ENCODE data around the gene OR51B2. TPM values are rescaled to one million over a fixed set of nuclear protein-coding genes. Genes with fewer than 3 reads are reported as not detected.

Gene OR51B2
- total RNA-seq, 1 donor from 2014 or later = not detected

DNA sequence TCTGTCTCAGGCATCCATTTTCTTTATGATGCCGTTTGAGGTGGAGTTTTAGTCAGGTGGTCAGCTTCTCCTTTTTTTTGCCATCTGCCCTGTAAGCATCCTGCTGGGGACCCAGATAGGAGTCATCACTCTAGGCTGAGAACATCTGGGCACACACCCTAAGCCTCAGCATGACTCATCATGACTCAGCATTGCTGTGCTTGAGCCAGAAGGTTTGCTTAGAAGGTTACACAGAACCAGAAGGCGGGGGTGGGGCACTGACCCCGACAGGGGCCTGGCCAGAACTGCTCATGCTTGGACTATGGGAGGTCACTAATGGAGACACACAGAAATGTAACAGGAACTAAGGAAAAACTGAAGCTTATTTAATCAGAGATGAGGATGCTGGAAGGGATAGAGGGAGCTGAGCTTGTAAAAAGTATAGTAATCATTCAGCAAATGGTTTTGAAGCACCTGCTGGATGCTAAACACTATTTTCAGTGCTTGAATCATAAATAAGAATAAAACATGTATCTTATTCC is 43.5 kb downstream of the OR51B2 start:
- H3K9me3 ChIP-seq (replicated peaks) = no peaks in the 10 kb centered on the region
- H3K4me1 ChIP-seq = no peaks in the 10 kb centered on the region
- intact Hi-C loops (cut with micrococcal nuclease) = no loop called here
- no peak overlapping the region for H3K4me3 ChIP-seq
- no peaks in the 10 kb centered on the region for H3K27me3 ChIP-seq (ENCODE audit: low read depth)
- TF ChIP-seq, protein P1, sequence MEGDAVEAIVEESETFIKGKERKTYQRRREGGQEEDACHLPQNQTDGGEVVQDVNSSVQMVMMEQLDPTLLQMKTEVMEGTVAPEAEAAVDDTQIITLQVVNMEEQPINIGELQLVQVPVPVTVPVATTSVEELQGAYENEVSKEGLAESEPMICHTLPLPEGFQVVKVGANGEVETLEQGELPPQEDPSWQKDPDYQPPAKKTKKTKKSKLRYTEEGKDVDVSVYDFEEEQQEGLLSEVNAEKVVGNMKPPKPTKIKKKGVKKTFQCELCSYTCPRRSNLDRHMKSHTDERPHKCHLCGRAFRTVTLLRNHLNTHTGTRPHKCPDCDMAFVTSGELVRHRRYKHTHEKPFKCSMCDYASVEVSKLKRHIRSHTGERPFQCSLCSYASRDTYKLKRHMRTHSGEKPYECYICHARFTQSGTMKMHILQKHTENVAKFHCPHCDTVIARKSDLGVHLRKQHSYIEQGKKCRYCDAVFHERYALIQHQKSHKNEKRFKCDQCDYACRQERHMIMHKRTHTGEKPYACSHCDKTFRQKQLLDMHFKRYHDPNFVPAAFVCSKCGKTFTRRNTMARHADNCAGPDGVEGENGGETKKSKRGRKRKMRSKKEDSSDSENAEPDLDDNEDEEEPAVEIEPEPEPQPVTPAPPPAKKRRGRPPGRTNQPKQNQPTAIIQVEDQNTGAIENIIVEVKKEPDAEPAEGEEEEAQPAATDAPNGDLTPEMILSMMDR (IDR thresholded peaks at IDR 0.05; ENCODE audit: borderline replicate concordance) = no peak
- H3K36me3 ChIP-seq = no peaks in the 10 kb centered on the region
- no peak overlapping the region for H3K27ac ChIP-seq (replicated peaks)
- DNase-seq = peak; percentile 17

DNA sequence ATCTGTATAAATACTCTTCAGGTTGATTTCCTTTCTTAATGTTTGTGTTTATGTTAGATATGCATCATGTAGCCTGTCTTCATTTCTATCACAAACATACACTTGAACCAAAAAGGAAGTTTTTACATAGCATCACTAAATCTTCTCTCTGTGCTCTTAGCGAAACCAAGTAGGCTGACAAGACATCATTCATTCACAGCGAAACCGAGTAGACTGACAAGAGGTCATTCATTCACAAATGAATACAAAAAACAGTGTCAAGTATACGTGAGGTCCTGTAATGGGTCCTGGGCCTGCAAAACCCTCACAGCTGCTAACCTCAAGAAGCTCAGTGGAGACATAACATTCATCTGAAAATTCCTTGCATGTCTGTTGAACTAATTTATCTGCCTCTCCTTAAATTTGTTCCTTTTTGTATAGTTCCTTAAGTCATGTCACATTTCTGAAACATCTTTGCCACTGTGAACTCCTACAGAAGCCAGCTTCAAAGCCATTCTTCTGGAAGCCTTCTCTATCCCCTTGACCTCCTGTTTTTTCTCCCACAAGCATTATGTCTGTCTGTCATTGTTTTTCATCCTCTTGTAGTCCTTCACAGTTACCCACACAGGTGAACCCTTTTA is 44.5 kb downstream of the OR51B2 start:
- intact Hi-C loops (cut with micrococcal nuclease) = no loop called here
- no peak for DNase-seq
- Histone ChIP-seq H3K4me3 (no peak overlapping the region), H3K9me3 (replicated peaks) (no peaks in the 10 kb centered on the region), H3K36me3 (no peaks in the 10 kb centered on the region), H3K27ac (replicated peaks) (no peak overlapping the region), H3K4me1 (no peaks in the 10 kb centered on the region), H3K27me3 (ENCODE audit: low read depth) (no peaks in the 10 kb centered on the region)
- TF ChIP-seq, protein P1 (IDR thresholded peaks at IDR 0.05; ENCODE audit: borderline replicate concordance) = no peak

DNA sequence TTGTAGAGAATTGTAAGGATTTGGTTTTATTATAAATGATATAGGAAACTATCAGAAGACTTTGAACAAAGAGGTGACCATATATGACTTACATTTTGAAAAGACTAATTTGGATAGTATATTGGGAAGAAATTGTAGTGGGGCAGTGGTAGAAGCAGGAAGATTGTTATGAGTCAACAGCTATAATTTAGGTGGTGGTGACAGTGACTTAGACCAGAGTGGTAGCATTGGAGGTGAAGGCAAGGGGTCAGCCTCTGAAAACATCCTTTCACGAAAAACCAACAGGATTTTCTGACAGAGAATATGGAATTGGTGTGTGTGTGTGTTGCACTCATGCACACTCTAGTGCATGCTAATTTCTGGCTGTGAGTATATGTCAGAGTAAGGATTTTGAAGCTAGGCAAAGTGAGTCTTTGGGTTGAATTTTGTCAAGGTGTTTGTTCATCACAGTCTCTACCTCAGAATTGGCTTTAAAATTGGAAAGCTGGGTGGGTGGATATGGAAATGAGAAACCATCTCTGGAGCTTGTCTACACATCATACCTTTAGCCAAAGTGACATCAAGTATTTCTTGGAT is 46.2 kb downstream of the OR51B2 start:
- intact Hi-C loops (cut with micrococcal nuclease) = no loop called here
- DNase-seq = no peak
- Histone ChIP-seq H3K36me3 (no peaks in the 10 kb centered on the region), H3K4me3 (no peak overlapping the region), H3K4me1 (no peaks in the 10 kb centered on the region), H3K27ac (replicated peaks) (no peak overlapping the region), H3K27me3 (ENCODE audit: low read depth) (no peaks in the 10 kb centered on the region), H3K9me3 (replicated peaks) (no peaks in the 10 kb centered on the region)
- TF ChIP-seq, protein P1 (IDR thresholded peaks at IDR 0.05; ENCODE audit: borderline replicate concordance) = no peak

DNA sequence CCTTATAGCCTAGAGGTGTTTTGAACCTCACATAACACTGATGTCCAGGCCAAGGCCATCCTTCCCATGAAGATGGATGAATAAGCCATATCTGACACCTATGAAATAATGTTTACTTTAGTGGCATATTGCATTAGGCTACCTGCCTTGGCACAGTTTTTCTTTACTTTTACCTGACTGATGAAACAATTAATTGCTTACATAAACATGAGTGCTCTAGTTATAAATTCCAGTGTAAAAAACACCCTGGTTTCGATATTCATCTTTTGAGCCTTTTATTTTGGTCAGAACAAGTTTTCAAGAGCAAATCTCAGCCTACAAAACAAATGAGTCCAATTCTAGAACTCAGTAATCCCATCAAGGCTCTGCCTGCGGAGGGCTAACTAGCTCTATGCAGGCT is 47.4 kb downstream of the OR51B2 start:
- Histone ChIP-seq H3K4me3 (no peak overlapping the region), H3K4me1 (no peaks in the 10 kb centered on the region), H3K27ac (replicated peaks) (no peak overlapping the region), H3K27me3 (ENCODE audit: low read depth) (no peaks in the 10 kb centered on the region), H3K36me3 (no peaks in the 10 kb centered on the region), H3K9me3 (replicated peaks) (no peaks in the 10 kb centered on the region)
- DNase-seq = no peak
- intact Hi-C loops (cut with micrococcal nuclease) = no loop called here
- TF ChIP-seq, protein P1 (IDR thresholded peaks at IDR 0.05; ENCODE audit: borderline replicate concordance) = no peak

DNA sequence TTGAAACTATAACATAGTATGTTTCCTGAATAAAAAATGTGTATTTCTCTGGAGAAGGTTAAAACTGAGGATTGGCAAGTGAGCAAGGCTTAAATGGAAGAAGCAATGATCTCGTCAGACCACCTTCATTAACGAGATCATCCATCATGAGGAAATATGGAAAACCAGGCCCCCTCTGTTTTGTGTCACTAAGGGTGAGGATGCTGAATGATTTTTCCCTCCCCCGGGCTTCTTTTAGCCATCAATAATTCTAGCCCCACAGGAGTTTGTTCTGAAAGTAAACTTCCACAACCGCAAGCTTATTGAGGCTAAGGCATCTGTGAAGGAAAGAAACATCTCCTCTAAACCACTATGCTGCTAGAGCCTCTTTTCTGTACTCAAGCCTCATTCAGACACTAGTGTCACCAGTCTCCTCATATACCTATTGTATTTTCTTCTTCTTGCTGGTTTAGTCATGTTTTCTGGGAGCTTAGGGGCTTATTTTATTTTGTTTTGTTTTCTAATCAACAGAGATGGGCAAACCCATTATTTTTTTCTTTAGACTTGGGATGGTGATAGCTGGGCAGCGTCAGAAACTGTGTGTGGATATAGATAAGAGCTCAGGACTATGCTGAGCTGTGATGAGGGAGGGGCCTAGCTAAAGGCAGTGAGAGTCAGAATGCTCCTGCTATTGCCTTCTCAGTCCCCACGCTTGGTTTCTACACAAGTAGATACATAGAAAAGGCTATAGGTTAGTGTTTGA is 48.6 kb downstream of the OR51B2 start:
- H3K9me3 ChIP-seq (replicated peaks) = no peaks in the 10 kb centered on the region
- intact Hi-C loops (cut with micrococcal nuclease) = no loop called here
- H3K36me3 ChIP-seq = no peaks in the 10 kb centered on the region
- no peaks in the 10 kb centered on the region for H3K4me1 ChIP-seq
- H3K27ac ChIP-seq (replicated peaks) = no peak overlapping the region
- no peak overlapping the region for H3K4me3 ChIP-seq
- no peak for DNase-seq
- H3K27me3 ChIP-seq (ENCODE audit: low read depth) = no peaks in the 10 kb centered on the region
- TF ChIP-seq, protein P1 (IDR thresholded peaks at IDR 0.05; ENCODE audit: borderline replicate concordance) = no peak
